A204.1 (cell line): ENCODE results near the gene C11orf42.
A peak's percentile ranks its signal among the peaks of the same experiment; 100 is the strongest.
"Not testable (repeated sequence)": the region's sequence is repeated elsewhere in the genome, so short reads cannot be mapped to it uniquely, and the experiment has no call there.

Experiments
- FAIRE-seq: peaks from 2 replicates; lab custom pipeline; 2012; peaks lifted over from hg19 to GRCh38; lab: Jason Lieb, UNC

C11orf42 gene

GRCh38 chr11:6224421-6224820 is 19.1 kb downstream of the C11orf42 start:
- FAIRE-seq, result no peak

DNA sequence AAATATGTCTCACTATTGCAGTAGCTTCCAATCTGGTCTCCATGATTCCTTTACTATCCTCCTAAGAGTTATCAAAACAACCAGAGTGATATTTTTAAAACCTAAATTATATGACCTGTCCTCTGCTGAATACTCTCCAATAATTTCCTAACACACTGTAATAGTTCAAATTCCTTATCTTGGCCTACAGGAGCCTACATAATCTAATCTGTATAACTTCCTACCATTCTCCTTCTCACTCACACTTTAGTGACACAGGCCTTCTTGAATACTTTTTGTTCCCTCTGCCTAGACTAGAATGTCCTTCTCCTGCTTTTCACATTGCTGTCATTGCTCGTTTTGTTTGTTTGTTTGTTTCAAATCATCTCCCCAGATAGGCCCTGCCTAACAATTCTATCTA is 19.7 kb downstream of the C11orf42 start:
- no peak for FAIRE-seq

DNA sequence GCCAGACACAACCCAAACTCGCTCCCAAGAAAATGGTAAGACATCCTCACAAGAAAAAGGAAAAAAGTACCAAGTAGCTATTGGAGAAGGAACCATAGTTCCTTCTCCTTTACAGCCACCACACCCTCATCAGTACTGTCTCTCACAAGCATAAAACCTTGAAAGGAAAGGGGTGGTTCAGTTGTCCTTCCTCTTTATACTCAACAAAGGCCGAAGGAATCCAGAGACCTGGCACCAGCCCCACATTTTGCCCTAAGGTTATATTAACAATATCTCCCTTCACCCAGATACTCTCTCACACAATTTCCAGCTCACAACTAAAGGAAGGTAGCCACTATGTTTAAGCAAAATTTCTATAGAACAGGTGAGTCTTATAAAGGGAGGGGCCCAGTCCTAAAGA is 20.5 kb downstream of the C11orf42 start:
- no peak for FAIRE-seq

- FAIRE-seq, result no peak
Measured at GRCh38 chr11:6228520-6228919, 23.2 kb downstream of the C11orf42 start.

- no peak for FAIRE-seq
Measured at GRCh38 chr11:6229911-6230310, 24.6 kb downstream of the C11orf42 start.

- no peak for FAIRE-seq
Measured at GRCh38 chr11:6232899-6233298, 27.5 kb downstream of the C11orf42 start.

DNA sequence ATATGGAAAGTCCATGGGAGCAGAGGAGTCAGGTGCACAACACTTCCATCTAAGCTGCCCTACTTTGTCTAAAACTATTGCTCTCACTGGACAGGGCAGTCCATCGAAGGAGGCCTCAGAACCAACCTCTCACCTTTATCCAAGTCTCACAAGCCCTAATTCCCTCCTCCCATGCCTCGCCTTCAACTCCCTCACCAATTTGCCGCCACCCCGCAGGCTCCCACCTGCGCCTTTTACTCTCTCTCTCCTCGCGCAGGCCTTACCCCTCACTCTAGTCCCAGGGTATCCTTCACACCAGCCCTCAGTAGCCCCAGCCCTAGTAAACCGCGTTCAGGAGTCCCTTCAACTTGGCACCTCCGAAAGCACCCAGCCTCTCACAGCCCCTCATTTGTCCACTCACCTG is 28.6 kb downstream of the C11orf42 start:
- FAIRE-seq, result no peak

DNA sequence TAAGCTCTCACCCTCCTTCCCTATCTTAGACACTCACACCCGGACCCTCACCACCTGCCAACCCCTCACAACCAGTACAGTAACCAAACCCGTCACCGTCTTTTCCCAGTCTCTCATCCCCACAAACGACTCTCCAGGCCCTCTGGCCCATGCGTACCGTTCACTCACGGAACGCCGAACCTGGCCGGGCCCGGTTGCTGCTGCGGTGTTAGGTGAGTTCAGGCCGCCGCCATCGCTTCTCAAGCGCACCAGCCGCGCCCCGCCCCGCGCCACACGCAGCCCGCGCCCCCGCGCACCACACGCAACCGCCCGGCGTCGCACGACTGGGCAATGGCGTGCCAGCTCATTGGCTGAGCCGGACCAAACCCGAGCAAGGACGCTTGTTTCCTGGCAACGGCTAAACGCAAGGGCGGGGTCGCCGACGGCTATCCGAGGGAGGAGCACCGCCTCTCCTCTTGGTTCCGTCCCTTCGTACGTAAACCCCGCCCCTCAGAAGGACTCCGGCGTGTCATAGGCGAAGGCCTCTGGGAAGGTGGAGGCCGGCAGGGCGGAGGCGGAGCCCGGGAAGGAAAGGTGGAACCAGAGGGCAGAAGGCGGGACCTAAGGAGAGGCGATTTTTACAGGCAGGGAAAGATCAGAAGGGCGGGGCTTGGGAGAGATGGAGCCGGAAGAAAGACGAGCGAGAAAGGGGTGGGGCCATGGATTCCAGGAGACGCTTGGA is 29.2 kb downstream of the C11orf42 start, which contains the start of gene FHIP1B:
Gene FHIP1B (minus strand): TSS at position 250 of the 721 bp plus-strand sequence. CDS start 10,120 bp downstream, outside the sequence.
- FAIRE-seq, result peak; percentile 99

DNA sequence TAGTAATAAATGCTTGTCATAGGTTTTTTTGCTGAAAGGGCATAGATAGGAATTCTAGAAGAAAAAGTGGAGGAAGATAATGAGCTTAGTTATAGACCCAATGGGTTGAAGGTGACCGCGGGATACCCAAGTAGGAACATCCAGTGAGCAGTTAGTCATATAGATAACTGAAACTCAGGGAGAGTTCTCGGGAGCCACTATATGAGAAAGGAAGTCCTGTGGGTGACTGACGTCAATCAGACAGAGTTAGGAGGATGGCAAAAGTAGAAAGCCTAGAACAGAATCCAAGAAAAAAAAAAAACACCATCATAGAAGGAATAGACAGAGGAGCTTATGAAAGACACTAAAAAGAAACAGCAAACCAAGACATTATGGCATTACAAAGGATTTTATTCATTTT is 31.9 kb downstream of the C11orf42 start:
- no peak for FAIRE-seq

- FAIRE-seq, result no peak
Measured at GRCh38 chr11:6237761-6238302, 32.5 kb downstream of the C11orf42 start.

- FAIRE-seq, result no peak
Measured at GRCh38 chr11:6238902-6239301, 33.5 kb downstream of the C11orf42 start, which contains the start of gene CNGA4. TSS of gene CNGA4 (plus strand) at chr11:6239089. CDS start at chr11:6239207, 118 bp downstream.

- FAIRE-seq, result no peak
Measured at GRCh38 chr11:6240139-6240538, 34.8 kb downstream of the C11orf42 start.

GRCh38 chr11:6240781-6241180 is 35.4 kb downstream of the C11orf42 start:
- FAIRE-seq, result no peak

- no peak for FAIRE-seq
Measured at GRCh38 chr11:6241316-6241715, 36.0 kb downstream of the C11orf42 start.

DNA sequence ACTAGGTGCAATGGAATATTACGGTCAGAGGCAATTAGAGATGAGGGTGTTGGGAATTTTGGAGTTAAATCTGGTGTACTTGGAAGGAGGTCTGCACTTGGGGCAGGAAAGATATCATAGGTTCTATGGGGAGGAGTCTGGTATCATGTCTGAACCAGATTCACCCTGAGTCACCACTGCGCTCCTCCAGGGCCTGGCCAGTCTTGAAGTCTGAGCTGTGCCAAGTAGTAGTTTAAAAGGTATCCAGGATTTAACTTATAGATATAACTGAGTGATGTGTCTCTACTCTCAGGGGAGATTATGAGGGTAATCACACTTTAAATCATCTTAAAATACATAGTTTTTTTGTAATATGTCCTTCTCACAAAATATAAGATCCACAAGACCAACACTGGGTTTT is 40.2 kb downstream of the C11orf42 start:
- no peak for FAIRE-seq

GRCh38 chr11:6248248-6248647 is 42.9 kb downstream of the C11orf42 start:
- FAIRE-seq, result no peak

- not testable (repeated sequence) for FAIRE-seq
Measured at GRCh38 chr11:6248897-6249296, 43.5 kb downstream of the C11orf42 start.

DNA sequence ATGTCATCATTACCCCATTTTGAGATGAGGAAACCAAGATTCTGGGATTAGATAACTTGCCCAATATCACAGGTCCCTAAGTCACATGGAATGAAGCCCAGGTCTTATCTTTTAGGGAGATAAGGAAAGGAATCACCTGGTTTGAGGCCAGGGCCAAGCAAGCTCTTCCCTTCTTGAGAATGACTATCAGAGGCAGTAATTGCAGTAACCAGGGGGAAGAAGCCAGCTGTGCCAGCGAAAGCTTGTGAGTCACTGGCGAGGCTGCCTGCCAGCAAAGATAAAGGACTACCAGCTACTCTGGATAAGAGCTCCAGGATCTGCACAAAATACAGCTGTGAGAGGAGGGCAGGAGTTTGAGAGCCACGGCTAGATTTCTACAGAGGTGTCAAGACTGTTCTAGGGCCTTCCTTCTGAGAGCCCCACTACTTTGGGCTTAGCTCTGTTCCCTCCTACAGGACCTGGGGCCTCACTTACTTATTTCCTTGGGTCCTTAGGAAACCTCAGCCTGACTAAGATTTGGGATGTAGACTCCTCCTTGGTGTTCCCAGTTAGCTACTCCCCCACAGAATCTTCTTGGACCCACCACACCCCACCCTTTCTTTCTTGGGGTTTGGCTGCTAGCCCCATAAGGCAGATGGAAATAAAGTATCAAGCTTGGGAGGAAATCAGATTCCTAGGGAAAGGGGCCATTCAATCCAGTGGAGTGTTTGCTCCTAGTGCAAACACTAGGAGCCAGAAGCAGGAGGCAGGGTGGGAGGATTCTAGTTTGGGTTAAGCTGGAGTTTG is 44.6 kb downstream of the C11orf42 start:
- no peak for FAIRE-seq

DNA sequence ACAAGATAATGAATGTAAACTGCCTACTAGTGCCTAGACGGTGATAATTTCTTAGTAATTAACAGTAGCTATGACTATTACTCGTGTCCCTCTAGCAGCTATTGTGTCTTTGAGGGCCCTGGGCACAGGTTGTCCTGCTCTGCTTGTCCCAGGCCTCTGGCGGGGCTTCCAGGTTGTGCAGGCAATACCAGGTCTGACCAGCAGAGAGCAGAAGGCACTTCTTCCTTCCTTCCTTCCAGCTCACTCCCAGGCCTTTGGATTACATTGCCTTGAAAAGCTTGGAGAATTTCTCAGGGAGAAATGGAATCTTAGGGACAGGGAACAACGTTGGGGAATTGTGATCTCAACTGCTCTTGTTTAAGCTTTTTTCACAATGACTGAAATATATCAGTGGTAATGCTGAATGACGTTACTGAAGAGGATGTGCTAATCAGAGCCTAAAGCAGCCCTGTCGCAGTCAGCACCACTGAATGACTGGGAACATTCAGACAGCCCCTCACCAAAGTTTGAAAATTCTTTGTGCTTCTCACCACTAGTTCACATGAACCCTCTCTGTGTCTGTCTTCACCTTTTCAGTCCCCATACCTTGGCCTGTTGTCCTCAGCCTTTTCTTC is 45.9 kb downstream of the C11orf42 start:
- FAIRE-seq, result peak; percentile 78

DNA sequence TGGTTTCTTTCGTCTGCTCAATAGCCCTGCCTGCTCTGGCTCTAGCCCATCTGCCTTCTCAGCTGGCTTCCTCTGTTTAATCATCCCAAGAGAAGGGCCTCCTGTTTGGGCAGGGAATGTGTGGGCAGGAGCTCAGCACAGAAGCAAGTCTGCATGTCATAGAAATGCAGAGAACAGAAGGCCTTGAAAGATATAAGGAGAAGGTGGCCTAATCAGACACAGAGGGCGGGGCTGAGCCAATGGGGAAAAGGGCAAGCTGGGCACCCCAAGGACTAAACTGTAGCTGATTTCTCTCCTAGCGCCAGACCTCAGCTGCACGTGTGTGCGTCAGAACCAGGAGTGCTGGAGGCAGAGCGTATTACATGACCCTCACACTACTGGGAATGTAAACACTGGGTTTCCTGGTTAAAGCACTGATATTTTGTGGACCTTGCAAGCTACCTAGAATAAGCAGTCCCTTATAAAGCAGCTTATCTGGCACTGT is 46.7 kb downstream of the C11orf42 start:
- FAIRE-seq, result no peak

DNA sequence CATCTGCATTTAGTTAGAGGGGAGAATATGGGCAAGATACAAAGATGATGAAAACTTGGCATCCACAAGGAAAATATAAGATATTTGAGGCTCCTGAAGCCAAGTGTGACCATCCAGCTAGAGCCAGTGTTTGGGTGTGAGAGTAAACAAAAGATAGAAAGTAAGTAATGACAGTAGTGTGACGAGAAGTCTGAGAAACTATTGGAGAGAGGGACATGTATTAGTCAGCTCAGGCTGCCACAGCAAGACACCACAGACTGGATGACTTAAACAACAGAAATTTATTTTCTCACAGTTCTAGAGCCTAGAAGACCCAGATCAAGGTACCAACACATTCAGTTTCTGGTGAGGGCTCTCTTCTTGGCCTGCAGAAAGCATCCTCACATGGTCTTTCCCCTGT is 47.8 kb downstream of the C11orf42 start:
- no peak for FAIRE-seq

DNA sequence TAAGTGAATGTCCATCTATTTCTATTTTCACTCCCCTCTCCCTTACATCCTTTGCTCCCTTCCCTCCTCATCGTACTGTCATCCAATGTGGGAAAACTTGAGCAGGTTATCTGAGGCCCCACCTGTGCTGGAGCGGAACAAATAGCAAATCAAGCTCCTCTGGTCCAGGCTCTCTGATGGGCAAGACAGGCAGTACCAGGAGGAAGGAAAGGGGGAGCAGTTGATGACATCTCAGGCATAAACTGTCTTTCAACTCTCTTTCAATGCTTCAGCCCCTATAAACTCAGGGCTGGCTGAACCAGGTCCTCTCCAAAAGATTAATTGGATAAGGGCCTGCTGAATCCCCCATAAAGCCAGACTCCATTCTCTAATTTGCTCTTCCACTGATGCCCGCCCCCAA is 52.8 kb downstream of the C11orf42 start:
- no peak for FAIRE-seq
